Measurements from ENCODE around the gene PCDH12.

Gene PCDH12

DNA sequence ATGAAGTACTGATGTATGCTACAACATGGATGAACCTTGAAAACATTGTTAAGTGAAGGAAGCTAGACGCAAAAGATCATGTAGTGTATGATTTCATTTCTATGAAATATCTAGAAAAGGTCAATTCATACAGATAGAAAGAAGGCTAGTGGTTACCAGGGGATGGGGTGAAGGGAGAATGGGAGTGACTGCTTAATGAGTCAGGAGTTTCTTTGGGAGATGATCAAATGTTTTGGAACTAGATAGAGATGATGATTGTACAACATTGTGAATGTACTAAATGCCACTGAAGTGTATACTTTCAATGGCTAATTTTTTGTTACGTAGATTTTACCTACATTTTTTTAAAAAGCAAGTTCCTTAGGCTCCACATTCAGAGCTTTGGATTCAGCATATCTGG lies 49.2 kb downstream of the PCDH12 start:
- no peak for DNase-seq (ENCODE audit: low read depth)

DNA sequence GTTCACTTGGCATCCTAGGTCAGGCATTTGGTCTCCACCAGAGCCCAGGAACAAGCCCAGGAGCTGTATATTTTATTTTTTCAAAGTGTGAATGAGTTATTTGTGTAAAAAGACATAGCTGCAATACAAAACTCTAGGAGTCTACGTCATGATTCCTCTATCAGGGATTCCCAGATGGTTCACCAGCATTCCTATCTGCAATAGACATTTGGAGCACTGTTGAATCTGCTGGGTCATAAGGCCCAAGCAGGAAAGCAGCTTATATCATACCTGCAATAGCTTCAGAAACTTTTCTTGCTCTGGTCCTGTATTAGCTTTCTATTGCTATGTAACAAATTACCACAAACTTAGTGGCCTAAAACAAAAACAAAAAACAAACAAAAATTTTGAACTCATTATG lies 51.0 kb downstream of the PCDH12 start:
- no peak for DNase-seq (ENCODE audit: low read depth)

DNA sequence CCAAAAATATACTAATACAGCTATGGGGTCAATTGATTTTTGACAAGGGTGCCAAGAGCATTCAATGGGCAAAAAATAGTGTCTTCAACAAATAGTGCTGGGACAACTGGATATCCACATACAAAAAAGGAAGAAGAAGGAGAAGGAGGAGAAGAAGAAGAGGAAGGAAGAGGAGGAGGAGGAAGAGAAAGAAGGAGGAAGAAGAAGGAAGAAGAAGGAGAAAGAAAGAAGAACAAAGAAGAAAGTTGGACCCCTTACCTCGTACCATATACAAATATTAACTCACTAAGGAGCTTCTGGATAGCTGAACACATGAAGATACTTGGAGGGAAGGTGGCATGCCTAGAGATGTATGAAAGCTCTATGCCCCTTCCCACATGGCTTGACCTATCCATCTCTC lies 51.5 kb downstream of the PCDH12 start:
- no peak for DNase-seq (ENCODE audit: low read depth)

DNA sequence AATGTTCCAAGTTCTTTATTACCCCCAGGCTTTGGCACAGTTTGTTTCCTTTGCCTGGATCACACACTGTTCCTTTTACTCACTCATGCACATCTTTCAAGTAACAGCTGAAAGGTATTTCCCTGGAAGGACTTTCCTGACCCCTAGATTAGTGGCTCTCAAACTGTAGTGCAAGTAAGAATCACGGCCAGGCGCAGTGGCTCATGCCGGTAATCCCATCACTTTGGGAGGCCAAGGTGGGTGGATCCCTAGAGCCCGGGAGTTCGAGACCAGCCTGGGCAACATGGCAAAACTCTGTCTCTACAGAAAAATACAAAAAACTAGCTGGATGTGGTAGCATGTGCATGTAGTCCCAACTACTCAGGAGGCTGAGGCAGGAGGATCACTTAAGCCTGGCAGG lies 53.5 kb downstream of the PCDH12 start:
- no peak for DNase-seq (ENCODE audit: low read depth)

- DNase-seq (ENCODE audit: low read depth) = no peak
Measured at GRCh38 chr5:141903261-141903660, 54.7 kb downstream of the PCDH12 start.

DNA sequence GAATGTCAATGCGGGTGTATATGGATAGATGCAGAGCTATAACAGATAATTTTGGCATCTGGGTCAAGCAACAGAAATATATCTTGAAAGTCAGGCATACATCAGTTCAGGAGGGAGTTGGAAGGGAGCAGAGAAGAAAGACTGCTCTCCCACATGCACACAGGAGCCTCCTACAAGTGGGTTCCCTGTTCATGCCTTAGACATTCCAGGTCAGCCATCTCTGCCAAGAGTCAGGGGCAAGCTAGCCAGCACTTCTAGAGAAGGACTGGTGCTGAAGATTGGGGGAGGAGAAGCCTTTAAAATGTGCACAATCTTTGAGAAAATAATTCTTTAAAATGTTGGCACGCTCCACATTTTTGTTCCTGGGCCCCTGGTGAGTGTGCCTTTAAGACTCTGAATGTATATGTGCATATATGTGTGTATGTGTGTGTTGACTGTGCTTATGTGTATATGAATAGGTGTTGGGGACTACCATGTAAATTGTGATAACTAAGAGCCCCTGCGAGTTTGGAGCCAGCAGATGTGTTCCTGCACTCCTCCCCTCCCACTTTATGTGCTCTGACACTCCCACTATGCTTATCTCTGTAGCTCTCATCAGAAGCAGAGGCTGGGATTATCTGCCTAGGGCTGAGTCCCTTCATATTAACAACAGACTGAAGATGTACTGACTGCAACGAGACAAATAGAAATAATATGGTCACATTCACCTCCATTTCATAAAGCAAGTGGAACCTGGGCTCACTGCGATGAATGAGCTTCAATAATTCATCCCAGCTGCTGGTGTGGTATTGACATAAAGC lies 55.8 kb downstream of the PCDH12 start:
- no peak for DNase-seq (ENCODE audit: low read depth)

DNA sequence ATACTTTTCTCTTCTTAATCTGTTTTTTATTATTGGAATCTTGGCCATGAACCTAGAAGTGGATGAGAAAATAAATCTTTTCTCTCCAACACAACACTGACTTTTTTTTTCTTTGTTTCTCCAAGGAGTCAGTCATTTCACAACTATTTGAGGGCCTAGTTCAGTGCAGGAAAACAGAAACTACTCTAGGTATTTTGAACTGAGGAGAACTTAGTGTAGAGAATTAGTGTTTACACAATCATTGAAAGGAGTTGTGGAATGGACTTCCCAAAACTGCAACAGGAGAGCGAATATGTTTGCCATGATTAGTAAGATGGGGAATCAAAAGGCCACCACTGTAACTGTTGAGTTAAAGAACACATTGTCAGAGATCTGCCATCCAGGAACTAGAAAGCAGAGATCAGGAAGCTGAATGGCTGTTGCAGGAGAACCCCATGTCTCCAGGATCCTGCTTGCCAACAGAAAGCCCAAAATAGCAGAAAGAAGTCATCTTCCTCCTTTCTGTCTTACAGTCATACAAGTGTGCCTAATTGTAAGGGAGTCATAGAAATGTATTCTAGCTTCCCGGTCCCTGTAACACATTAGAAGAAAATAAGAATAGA lies 59.5 kb downstream of the PCDH12 start:
- no peak for DNase-seq (ENCODE audit: low read depth)

DNA sequence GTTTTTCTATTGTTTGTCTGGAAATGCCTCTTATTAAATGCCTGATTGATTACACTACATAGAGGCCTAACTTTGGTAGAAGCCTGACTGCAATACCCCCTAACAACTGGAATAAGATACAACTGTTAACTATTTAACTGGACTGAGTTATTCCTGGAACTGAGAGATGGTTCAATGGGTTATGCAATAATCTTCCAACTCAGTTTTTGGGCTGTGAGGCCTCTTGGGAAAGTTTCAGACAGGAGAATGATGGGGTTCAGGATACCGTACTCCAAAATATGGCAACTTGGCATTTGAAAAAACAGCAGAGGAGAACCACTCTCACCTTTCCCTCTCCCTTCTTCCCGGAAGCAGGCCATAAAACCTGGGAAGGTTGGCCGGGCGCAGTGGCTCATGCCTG lies 60.6 kb downstream of the PCDH12 start:
- no peak for DNase-seq (ENCODE audit: low read depth)
